Adipose tissue (tissue), 3 donors: ENCODE results near the gene UBXN10. TPM values are rescaled to one million over a fixed set of nuclear protein-coding genes. Genes with fewer than 3 reads are reported as not detected.

Experiments used
- H3K27ac ChIP-seq: one replicate; pipeline ENCODE4 v1.5.1; 2013; ENCODE audit warnings: low read depth, low read length
- WGBS, 3 donors: extraction: QIAGEN DNeasy Blood & Tissue Kit; methylation state at CpG; one replicate each; pipeline ENCODE4 v1.1.7; 2013; 5-methylcytosine and 5-hydroxymethylcytosine counted together
- polyA plus RNA-seq, 3 donors: library from polyadenylated mRNA; stranded (reverse); fragments of 200-250 nt; gene quantifications; one replicate each; pipeline ENCODE4 v1.2.3, GENCODE V29; 2013
- donor health status: healthy with polysubstance abuse.
- donor health status: Bipolar disorder and iron deficiency.
- donor health status: healthy.

The UBXN10 gene
- polyA plus RNA-seq, 3 donors = 0.24 to 0.68 (median 0.34) TPM

DNA sequence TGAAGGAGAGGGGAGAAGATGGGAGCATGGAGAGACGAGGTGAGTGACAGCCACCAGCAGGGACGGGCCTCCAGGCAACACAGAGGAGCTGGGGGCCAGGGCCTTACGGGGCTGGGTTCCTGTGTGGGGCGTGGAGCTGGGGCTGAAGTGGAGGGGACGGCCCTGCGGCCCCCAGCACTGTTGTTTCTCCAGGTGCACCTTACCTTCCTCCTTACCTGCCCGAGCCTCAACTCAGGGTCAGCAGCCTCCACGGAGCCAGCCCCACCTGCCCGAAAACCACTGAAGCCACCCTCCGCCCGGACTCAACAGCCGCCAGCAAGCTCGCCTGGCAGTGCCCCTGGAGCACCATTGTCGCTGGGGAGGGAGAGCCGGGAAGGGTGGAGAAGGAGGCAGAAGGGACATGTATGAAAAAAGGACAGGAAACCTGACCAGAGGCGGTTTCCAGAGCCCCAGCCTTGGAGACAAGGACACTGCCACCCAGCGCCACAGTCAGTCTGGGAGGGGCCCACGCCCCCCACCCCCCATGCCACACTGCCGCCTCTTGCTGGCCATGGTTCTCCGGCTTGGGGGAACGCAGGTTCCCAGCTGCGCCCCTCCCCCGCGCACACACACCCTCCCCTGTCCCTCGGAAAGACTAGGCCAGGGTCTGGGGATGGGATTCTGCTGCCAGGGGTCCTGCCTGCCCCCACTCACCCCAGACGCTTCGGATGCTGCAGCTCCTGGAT, 36.1 kb upstream of the UBXN10 start:
- 77 to 88% (median 87%) methylated on average over 25 to 27 of the region's 27 CpGs for WGBS, 3 donors
- no peak overlapping the region for H3K27ac ChIP-seq

DNA sequence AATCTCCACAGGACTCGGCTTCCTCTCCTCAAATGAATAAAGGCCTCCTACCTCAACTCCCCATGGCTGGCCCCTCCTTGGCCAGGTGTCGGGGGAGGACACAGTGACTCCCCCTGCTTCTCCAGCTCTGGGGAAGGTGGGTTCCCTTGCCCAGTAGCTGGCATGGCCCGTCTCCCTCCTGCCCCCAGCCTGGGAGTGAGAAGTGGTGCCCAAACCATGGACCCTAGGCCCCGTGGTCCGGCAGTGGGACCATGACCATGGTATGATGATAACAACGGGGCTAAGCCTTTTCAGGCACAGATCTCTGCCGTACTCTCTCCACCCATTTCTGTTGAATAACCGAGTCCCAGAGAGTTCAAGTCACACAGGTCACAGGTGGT, 35.6 kb upstream of the UBXN10 start:
- no peak overlapping the region for H3K27ac ChIP-seq
- 83 to 90% (median 84%) methylated on average over 8 of the region's 8 CpGs for WGBS, 3 donors

GRCh38 chr1:20150969-20151368, 34.9 kb upstream of the UBXN10 start:
- WGBS, 3 donors = 84 to 90% (median 87%) methylated on average over 5 to 6 of the region's 6 CpGs

GRCh38 chr1:20151906-20152598, 33.8 kb upstream of the UBXN10 start:
- H3K27ac ChIP-seq = no peak overlapping the region
- WGBS, 3 donors = 3 to 11% (median 5%) methylated on average over 25 to 29 of the region's 29 CpGs

More at GRCh38 chr1:20150969-20151368, 34.9 kb upstream of the UBXN10 start:
- no peak overlapping the region for H3K27ac ChIP-seq

- H3K27ac ChIP-seq = no peak overlapping the region
- WGBS, 3 donors = 50 to 61% (median 60%) methylated on average over 7 of the region's 7 CpGs
These were observed 33.3 kb upstream of the UBXN10 start for GRCh38 chr1:20152599-20152930.

DNA sequence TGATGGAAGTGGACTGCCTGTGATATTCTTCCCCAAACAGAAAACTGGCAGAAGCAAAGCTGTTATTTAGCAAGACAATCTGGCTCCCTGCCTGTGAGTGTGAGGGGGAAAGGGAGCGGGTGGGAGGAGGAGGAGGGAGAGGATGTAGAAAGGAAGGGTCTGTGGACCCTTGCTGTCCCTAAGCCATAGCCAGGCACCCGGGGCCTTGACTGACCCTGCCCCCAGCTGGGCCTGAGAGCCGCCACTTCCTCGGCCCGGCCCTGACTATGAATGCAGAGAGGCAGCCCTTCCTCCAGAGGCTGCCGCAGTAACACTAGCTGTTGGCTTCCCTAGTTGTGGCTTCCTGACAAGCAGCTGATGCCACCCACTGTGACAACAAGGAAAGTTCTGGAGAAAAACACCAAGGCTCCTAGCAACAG, 32.9 kb upstream of the UBXN10 start:
- WGBS, 3 donors = 32 to 69% (median 45%) methylated on average over 6 of the region's 6 CpGs
- H3K27ac ChIP-seq = no peak overlapping the region

- no peak overlapping the region for H3K27ac ChIP-seq
- WGBS, 3 donors = 41 to 82% (median 81%) methylated on average over 18 of the region's 18 CpGs
These were observed 31.5 kb upstream of the UBXN10 start for GRCh38 chr1:20154301-20154831.

DNA sequence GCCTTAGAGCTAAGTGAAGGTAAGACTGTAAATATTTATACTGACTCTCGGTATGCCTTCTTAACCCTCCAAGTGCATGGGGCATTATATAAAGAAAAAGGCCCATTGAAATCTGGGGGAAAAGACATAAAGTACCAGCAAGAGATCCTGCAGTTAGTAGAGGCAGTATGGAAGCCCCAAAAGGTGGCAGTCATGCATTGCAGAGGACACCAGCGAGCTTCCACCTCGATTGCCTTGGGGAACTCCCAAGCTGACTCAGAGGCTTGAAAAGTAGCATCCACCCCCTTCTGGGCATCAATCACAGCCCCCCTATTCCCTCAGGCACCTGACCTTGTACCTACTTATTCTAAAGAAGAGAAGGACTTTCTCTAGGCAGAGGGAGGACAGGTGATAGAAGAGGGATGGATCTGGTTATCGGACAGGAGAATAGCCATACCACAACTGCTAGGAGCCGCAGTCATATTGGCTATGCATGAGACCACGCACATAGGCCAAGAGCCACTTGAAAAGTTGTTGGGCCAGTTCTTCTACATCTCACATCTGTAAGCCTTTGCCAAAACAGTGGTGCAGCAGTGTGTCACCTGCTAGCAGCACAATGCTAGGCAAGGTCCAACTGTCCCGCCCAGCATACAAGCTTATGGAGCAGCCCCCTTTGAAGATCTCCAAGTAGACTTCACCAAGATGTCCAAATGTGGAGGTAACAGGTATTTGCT, 27.4 kb upstream of the UBXN10 start:
- WGBS, 3 donors = 84 to 88% (median 84%) methylated on average over 7 of the region's 7 CpGs
- no peak overlapping the region for H3K27ac ChIP-seq

GRCh38 chr1:20160034-20160433, 25.9 kb upstream of the UBXN10 start:
- 56 to 82% (median 64%) methylated on average over 1 of the region's 1 CpG for WGBS, 3 donors
- no peak overlapping the region for H3K27ac ChIP-seq

DNA sequence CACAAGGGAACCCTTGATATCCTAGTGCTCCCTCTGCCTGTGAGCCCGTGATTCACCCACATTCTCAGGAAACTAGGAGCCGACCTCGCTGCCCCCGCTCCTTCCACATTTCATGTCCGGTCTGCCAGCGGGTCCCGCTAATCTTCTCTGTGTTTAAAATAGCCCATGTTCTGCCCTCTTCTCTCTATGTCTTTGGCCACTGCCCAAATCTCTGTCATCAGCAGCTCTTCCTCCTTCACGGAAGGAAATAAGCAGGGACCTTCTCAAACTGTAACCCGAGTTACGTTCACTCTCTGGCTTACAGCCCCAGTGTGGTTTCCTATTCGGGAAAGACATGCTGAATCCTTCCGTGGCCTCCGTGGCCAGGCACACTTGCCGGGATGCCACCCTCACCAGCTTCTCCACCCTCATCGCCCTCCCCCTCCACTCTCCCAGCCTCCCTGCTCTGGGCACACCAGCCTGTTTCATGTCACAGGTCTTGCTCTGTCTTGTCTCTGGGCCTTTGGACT, 21.1 kb upstream of the UBXN10 start:
- no peak overlapping the region for H3K27ac ChIP-seq
- 54 to 79% (median 54%) methylated on average over 15 of the region's 15 CpGs for WGBS, 3 donors

- 79 to 85% (median 79%) methylated on average over 16 of the region's 16 CpGs for WGBS, 3 donors
- no peak overlapping the region for H3K27ac ChIP-seq
These were observed 20.4 kb upstream of the UBXN10 start for GRCh38 chr1:20165522-20165951.

DNA sequence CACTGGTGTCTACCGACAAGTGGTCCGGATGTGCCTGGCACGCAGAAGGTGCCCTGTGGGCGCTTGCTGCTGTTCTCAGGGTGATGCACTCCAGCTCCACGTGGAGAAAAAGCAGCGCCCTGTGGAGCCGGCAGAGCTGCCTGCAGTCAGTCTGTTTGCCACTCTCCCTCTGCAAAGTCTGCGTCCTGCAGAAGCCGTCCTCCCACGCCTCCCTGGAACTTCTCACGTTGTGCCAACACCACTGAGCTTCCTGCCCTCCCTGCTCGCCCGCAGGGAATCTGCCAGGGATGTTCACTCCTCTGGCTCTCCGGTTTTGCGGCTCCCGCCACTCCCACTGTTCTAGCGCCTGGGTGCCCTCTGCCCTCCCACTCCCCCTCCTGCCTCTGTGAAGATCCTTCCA, 19.8 kb upstream of the UBXN10 start:
- 59 to 61% (median 59%) methylated on average over 16 to 17 of the region's 17 CpGs for WGBS, 3 donors
- H3K27ac ChIP-seq = no peak overlapping the region

DNA sequence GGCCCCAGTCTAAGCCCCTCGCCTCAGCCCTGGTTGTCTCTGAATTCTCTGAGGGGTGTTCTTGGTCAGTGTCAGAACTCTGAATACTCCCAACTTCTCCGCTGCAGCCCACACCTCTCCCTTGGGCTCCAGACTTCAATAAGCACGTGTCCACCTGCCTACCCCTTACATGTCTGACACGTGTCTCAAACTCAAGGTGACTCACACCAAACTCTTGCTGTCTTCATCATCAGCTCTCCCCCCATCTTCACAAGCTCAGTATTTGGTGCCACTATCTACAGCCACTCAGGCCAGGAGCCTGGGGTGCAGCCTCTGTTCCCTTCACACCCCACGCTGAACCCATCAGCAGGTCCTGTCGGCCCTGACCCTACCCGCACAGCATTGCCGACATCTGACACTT, 18.8 kb upstream of the UBXN10 start:
- H3K27ac ChIP-seq = no peak overlapping the region
- 66 to 93% (median 91%) methylated on average over 8 of the region's 8 CpGs for WGBS, 3 donors

DNA sequence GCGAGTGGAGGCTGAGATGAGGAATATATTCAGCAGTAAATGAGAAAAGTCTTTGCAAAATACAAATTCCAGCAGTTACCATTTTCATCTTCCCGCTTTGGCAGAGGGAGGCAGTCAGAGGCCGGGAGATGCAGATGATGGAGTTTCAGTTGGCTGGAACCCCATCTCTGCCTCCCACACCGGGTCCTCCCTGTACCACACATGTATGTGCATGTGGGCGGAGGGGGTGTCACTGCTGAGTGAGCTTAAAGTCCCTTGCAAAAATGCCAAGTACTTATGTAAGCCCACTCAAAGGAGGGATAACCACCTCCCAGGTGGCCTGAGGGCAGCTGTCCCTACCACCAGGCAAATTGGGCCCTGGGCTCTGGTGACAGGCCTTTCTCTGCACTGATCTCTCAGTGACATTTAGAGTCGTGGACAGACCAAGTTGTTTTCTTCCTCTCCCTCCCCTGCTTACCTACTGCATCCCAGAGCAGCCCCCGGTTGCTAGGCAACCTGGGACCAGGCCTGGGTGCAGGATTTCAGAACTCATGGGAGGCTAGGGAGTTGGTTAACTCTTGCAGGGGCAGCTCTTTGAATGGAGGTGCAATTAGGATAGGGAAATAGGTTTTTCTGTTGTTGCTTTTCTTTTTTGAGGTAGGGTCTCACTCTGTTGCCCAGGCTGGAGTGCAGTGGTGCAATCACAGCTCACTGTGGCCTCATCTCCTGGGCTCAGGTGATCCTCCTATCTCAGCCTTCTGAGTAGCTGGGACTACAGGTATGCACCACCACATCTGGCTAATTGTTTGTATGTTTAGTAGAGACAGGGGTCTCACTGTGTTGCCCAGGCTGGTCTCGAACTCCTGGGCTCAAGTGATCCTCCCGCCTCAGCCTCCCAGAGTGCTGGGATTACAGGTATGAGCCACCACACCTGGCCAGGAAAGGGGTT, 17.1 kb upstream of the UBXN10 start:
- H3K27ac ChIP-seq = no peak overlapping the region
- 69 to 73% (median 72%) methylated on average over 9 of the region's 9 CpGs for WGBS, 3 donors

DNA sequence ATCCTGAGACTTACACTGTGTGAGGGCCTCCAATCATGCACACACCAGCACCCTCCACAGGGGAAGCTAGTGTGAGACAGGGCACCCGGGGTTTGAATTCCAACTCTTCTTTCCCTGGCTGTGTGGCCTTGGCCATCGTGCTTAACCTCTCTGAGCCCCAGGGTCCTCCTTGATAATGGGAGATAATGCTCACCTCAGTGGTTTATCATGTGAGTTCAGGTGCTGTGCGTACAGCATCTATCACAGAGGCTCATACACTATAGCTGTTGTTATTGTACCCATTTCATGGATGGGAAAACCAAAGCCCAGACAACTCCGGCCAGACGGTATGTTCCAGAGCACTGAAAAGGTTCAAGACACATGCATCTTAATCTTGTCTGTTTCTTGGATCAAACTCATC, 16.0 kb upstream of the UBXN10 start:
- 78 to 92% (median 80%) methylated on average over 5 of the region's 5 CpGs for WGBS, 3 donors
- H3K27ac ChIP-seq = no peak overlapping the region

GRCh38 chr1:20172033-20172590, 13.8 kb upstream of the UBXN10 start:
- WGBS, 3 donors = 78 to 94% (median 93%) methylated on average over 12 of the region's 12 CpGs
- no peak overlapping the region for H3K27ac ChIP-seq

DNA sequence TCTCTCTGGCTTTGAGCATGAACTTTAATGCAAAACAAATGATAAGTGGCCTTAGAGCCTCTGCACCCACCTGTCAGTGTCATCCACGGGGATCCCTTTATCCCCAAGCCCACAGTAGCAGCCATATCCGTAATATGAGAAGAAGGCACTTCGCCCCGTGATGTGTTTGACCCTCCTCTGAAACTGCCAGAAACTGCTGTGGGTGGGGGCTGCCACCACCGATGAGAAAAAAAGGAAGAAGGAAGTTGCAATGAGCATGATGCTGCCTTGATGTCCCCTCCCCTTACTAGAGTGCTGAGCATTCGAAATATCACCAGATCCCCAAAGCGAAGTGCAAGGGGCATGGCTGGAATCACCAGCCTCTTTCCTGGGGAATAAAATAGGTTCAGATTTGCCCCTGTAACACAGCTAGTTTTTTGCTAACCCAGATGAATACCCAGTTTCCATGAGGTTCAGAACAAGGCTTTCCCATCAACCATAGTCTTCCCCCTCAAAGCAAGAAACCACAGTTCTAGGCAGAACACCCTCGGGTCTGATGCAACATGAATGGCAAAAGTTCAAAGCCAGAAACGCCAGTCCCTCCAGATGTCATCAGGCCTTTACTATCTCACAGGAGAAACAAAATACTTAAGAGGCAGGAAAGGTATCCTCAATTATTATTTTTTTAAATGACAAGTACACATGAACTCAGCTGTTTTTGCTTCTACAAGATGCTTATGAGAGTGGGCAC, 10.8 kb upstream of the UBXN10 start:
- H3K27ac ChIP-seq = no peak overlapping the region
- 46 to 52% (median 52%) methylated on average over 9 of the region's 9 CpGs for WGBS, 3 donors
